GM19452 (cell line): ENCODE measurements around the gene CRYGB.
A peak's percentile ranks its signal among the peaks of the same experiment; 100 is the strongest.

Experiments used
- ATAC-seq: cut with Tn5 transposase; IDR thresholded peaks from one replicate; pipeline ENCODE4 v1.9.1; 2021; ENCODE audit not compliant: unreplicated experiment

Gene CRYGB

DNA sequence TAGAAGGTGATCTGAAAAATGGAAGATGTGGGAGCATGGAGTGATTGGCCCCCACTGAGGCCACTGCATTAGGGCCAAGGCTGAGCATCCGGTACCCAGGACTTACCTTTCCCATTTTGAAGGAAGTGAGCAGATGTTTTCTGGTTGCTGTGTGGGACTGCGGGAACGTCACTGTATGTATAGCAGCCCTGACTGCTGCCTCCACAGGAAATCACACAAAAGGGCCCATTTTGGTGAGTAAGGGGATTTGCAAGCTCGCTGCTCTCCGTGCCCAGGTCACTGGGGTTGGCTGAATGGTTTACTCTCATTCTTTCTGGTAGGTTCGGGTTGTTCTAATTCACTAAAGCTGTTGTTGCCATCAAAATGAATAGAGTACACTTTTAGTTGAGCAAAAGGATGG is at the start of gene CRYGB:
Gene CRYGB (minus strand): TSS at position 153 of the 400 bp plus-strand sequence. CDS start 38 bp downstream, at position 115.
- ATAC-seq: no peak

- no peak for ATAC-seq
These were observed 49.6 kb upstream of the CRYGB start for GRCh38 chr2:208195531-208195930.

DNA sequence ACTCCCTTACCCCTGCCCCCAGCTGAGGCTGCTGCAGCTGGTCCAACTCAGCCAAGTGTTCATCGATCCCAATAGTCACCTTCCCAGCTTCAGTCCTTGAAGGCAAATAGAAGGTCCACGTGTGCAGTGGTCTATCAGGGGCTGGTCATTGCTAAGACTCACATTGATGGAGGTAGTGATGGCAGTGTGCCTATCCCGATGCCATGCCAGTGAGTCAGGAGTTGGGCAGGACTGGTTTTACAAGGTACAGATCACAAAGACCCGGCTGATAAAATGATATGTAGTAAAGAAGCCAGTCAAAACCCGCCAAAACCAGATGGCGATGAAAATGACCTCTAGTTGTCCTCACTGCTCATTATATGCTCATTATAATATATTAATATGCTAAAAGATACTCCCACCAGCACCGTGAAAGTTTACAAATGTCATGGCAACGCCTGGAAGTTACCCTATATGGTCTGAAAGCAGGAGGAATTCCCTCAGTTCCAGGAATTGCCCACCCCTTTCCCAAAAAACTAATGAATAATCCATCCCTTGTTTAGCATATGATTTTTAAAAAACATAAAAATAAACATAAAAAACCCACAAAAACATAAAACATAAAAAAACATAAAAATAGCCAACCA is 46.8 kb upstream of the CRYGB start:
- ATAC-seq: no peak

GRCh38 chr2:208189810-208190503 is 44.0 kb upstream of the CRYGB start, which contains the start of gene C2orf80:
Gene C2orf80, minus strand, starts transcription at chr2:208190030. Its CDS starts 3,044 bp downstream, at chr2:208186986.
- no peak for ATAC-seq

- no peak for ATAC-seq
These were observed 43.3 kb upstream of the CRYGB start for GRCh38 chr2:208189069-208189809.

GRCh38 chr2:208186893-208187292 is 40.9 kb upstream of the CRYGB start:
- ATAC-seq: no peak

DNA sequence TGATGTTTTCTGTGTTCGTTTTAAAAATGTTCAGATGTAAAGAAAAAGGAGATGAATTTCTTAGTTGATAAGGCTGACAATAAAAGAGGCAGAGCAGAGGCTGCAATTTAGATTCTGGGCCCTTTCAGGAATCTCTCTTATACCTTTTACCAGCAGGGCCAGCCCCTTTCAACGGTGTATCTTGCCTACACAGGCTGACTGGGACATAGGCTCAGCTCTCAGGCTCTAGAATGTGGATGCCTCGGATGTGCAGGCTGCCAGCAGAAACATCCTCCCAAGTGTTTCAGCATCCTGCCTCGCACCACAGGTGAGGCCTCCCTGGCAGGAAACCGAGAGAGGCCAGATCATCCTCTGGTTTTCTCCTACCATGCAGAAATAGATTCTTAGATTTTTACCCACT is 40.5 kb upstream of the CRYGB start:
- ATAC-seq: no peak

- ATAC-seq: no peak
These were observed 38.2 kb upstream of the CRYGB start for GRCh38 chr2:208183972-208184705.

- ATAC-seq: no peak
These were observed 37.6 kb upstream of the CRYGB start for GRCh38 chr2:208183526-208183925.

GRCh38 chr2:208182835-208183234 is 36.9 kb upstream of the CRYGB start:
- ATAC-seq: no peak

GRCh38 chr2:208179028-208179609 is 33.2 kb upstream of the CRYGB start:
- ATAC-seq: no peak

- no peak for ATAC-seq
These were observed 29.8 kb upstream of the CRYGB start for GRCh38 chr2:208175840-208176153.

DNA sequence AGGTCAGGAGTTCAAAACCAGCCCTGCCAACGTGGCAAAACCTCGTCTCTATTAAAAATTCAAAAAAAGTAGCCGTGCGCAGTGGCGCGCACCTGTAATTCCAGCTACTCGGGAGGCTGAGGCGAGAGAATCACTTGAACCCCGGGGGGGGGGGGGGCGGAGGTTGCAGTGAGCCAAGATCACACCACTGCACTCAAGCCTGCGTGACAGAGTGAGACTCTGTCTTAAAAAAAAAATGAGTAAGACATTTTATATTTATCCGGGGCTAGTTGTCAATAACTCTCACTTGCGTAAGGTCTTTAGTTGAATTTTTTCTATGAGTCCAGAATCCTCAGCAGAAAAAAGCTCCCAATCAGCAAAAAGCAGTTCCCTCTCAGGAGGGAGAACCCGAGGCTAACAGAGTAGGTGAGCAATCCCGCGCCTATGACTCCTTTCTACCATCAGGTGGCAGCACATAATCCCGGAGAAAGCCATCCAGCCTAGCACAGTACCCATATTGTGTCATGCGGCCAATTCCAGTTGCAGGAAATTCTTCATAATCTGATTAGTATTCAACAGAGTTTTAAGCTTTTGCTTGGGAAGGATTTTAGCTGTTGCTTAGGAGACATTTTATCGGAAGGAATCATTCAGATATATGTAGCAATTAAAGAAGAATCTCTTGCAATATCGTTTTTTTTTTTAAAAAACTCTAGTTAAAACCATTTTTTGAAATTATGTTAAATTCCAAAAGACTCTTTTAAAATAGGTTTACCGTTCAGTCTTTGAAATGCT is 29.3 kb upstream of the CRYGB start:
- peak; percentile 98 for ATAC-seq

DNA sequence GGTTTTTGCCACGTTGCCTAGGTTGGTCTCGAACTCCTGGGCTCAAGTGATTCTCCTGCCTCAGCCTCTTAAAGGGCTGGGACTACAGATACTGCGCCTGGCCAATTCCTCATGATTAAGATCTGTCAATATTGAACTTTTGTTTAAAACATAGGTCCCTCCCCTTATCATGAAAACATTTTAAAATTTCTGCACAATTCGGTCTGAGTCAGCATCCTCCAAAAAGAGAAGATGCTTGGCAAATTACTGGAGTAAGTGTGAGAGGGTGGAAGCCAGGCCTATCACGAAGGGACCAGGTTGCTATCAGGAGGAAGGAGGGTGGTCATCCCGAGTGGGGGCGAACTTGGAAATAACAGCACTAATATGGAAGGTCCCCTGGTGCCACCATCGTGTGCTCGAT is 28.2 kb upstream of the CRYGB start:
- no peak for ATAC-seq

DNA sequence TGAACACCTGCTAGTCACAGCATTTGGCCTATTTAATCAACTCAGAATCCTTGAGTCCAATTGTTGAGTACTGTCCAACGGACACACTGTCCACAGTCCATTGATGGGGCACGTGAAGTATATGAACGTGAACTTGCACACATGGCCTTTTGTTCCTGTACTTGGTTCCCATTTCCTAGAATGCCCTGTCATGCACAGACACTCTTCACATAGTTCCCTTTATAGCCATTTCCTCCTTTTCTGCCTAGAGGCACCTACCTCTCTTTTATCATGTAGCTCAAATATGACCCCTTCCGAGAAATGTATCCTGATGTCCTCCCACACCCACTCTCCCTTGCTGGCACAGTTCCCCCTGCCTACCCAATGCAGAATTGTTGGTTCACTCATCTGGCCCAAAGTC is 26.2 kb upstream of the CRYGB start:
- no peak for ATAC-seq

DNA sequence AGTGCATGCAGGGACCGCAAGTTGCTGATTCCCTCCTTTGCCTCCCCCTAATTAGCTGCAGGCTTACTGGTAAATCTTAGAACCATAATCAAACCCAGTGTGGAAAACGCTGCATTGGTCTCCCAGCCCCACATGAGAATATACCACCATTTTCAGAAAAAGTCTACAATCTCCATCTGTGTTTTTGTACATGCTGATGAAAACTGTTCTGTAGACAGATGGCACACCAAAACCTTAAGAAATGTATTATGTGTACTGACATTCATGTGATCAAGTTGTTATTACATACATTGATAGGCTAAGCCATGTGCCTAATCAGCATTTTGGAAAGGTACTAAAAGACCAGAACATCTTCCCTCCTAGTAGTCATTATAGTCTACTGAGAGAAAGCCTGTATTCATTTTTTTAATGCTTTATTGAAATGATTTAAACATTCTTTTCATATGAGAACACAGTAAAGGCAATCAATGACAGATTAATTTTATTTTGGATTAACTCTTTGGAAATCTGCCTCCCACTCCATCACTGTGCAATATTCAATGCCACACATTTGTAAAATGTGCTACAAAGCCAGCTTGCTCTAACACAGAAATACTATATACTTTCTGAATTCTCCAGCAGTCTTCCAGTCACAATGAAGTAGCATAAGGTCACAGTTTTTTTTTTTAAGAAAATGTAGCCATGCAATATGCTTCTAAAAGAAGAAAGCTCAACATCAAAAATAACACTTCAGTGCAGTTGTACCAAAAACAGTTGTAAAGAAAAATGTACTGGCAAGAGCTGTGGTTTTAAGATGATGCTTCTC is 19.2 kb upstream of the CRYGB start:
- ATAC-seq: no peak

- ATAC-seq: no peak
These were observed 17.5 kb upstream of the CRYGB start, which contains the start of gene CRYGA for GRCh38 chr2:208163489-208163888. Gene CRYGA, minus strand, starts transcription at chr2:208163589. Its CDS starts 33 bp downstream, at chr2:208163556.

GRCh38 chr2:208156439-208156838 is 10.5 kb upstream of the CRYGB start:
- ATAC-seq: no peak

GRCh38 chr2:208153156-208153555 is 7.2 kb upstream of the CRYGB start:
- no peak for ATAC-seq
